GM19372 (cell line): ENCODE data around the gene BSPH1.
"Not testable (repeated sequence)": the region's sequence is repeated elsewhere in the genome, so short reads cannot be mapped to it uniquely, and the experiment has no call there.

Experiments used
- ATAC-seq: cut with Tn5 transposase; IDR thresholded peaks from one replicate; pipeline ENCODE4 v1.9.1; 2021; ENCODE audit warnings: mild to moderate bottlenecking, low read depth, moderate library complexity; ENCODE audit not compliant: unreplicated experiment

The BSPH1 gene

GRCh38 chr19:47992070-47992469, at the start of gene BSPH1:
Gene BSPH1, minus strand, starts transcription at chr19:47992170. Its CDS starts 89 bp downstream, at chr19:47992081.
- ATAC-seq, result no peak

- ATAC-seq, result no peak
These were observed 44.8 kb upstream of the BSPH1 start for GRCh38 chr19:48036765-48037164.

DNA sequence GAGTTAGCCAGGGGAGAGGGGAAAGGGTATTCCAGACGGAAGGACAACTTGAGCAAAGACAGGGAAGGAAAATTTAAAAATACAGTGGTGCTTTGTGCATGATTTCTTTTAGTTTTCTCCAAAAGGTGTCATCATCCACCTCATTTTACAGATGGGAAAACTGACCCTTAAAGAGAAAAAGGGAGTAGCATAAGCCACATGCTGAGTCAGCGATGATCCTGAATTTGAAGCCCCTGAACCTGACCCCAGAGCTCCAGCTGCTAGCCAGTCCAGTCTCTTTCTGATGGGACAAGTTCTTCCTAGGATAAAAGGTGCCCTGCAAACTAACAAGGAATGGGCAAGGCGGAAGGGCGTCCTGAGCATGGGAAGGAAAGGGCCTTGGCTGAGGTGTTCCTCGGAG, 41.6 kb upstream of the BSPH1 start:
- no peak for ATAC-seq

DNA sequence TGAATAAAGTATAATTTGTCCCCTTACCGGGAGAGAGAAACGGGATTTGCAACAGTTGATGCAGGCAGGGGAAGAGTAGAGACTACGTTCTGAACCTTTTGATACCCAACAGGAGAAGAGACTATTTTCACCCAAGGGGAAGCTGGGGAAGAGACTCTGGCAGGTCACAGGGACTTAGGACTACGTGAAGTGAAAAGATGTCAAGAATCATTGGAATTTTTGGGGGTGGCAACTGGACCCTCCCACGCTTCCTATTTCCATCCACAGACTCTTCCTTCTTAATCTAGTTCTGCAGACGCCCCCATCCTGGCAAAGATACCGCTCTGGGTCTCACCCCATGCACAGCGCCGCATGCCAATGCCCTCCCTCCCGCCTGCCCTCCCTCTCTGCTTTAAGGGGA, 38.1 kb upstream of the BSPH1 start:
- ATAC-seq, result no peak

DNA sequence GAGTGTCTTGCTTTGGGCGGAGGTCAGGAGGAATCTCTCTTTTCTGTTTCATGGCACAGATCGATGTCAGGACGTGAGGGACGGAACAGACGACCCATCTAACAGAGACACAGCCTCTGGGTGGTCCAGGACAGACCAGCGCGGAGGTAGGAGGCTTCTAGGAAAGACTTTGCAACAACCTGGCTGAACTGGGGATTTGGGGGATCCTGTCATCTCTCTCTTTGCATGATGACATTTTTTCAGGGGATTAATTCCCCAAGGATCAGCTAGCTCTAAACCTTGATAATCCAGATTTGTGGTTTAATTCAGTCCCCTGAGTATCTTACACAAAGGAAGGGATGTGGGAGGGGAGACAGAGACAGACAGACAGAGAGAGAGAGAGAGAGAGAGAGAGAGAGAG, 37.5 kb upstream of the BSPH1 start:
- no peak for ATAC-seq

- ATAC-seq, result no peak
These were observed 33.5 kb upstream of the BSPH1 start for GRCh38 chr19:48025480-48025879.

DNA sequence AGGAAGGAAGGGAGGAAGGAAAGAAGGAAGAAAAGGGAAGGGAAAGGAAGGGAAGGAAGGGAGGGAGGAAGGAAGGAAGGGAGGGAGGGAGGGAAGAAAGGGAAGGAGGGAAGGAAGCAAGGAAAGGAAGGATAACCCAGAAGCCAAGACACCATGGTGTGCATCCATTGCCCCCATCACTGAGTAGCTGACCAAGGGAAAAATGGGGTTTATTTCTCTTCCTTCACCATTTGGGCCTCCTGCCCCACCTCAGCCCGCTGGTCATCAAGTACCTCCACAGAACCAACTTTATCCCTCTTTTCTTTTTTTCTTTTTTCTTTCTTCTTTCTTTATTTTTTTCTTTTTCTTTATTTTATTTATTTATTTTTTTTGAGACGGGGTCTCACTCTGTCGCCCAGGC, 31.5 kb upstream of the BSPH1 start:
- no peak for ATAC-seq

GRCh38 chr19:48023011-48023410, 31.0 kb upstream of the BSPH1 start:
- ATAC-seq, result no peak

DNA sequence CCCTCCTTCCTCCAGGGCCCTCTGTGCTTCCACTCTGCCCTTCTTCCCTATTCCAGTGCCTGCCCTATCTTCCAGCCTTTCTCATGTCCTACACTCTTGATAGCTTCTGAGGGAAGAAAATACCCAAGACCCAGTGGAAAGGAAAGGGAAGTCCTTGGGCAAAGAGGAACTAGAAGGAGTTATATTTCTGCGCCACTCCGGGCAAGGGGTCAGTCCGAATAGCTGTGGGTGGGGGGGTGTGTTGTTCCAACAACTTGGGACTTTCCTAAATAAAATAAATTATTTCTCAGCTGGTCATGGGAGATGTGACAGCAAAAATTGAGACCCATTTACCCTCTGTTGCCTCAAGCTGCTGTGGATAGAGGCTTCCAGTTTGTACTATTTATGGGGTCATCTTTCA, 28.7 kb upstream of the BSPH1 start:
- no peak for ATAC-seq

GRCh38 chr19:48010932-48011758, 19.2 kb upstream of the BSPH1 start:
- no peak for ATAC-seq

DNA sequence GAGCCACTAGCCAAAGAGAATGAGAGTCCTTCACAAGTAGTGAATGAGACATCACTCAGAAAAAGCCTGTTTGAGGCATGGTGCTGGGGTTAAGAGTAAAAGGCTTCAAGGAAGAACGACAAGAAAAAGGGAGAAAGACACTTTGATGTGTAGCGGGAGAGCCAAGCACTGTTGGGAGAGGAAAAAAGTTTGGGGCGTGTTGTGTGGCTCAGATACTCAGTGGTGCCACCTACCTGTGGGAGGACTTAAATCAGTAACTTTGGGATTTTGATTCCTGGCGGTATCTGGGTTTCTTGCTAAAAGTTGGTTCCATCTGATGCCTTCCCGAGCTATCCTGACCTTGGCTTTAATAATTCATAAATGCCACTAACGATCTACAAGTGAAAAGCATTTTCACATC, 14.8 kb upstream of the BSPH1 start:
- no peak for ATAC-seq

DNA sequence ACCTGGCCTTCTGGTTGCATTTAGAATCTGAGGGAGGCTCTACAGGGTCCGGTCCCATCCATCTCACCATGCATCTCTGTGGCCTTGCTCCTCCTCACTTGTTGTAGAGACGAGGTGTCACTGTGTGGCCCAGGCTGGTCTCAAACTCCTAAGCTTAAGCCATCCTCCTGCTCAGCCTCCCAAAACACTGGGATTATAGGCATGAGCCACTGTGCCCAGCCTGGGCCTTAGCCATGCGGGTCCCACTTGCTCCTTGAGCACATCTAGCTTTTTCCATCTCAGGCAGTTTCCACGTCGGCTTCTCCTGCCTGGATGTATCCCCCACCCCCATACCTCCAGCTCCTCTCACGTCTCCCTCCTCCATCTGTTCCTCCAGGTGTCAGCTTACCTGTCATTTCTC, 12.3 kb upstream of the BSPH1 start:
- no peak for ATAC-seq

DNA sequence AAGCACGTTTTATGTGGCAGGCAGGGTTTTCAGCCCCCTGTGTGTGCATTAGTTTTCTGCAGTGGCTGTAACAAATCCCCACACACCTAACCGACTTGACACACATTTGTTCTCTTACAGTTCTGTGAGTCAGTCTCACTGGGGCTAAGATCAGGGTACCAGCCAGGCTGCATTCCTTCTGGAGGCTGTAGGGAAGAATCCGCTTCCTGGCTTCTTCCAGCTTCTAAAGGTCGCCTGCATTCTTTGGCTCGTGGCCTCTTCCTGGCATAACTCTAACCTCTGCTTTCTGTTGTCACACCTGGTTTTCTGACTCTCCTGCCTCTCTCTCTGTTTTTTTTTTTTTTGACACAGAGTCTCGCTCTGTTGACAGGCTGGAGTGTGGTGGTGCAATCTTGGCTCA, 8.9 kb upstream of the BSPH1 start:
- ATAC-seq, result no peak

DNA sequence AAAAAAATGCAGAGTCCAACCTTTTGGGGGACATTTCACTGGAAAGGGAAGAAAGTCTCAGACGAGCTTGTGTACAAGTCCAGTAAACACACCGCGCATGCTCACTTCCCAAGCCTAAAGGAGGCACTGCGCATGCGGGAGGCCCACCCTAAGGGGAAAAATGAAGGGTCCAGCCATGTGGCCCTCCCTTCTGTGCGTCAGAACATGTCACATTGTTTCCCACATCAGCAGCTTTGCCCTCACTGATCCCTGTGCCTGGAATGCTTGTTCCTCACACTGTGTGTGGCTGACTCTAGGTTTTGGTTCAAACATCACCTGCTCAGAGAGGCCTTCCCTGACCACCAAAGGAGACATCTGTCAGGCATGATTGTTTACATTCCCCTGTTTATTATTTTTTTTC, 6.8 kb upstream of the BSPH1 start:
- ATAC-seq, result no peak

DNA sequence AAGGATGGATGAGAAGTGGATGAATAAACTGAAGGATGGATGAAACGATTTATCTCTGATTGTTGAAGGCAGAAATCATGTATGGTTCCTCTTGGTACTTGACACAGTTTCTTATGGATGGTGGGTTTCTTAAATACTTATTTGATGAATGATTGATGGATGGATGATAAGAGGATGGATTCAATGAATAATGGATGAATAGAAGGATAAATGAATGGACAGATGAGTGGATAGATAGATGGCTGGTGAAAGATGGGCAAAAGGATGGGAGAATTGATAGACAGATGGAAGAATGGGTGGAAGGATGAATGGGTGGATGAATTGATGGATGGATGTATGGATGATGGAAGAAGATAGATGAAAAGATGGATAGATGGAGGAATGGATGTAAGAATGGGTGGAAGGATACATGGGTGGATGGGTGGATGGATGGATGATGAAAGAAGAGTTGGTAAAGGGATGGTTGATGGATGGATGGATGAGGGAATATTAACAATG, 4.3 kb upstream of the BSPH1 start:
- ATAC-seq, result no peak

- no peak for ATAC-seq
These were observed 2.3 kb upstream of the BSPH1 start, which contains the start of gene ELSPBP1 for GRCh38 chr19:47994209-47994802. Gene ELSPBP1, plus strand, starts transcription at chr19:47994632. Its CDS starts 14,036 bp downstream, at chr19:48008668.

GRCh38 chr19:47991191-47991808, 670 bp downstream of the BSPH1 start:
- no peak for ATAC-seq

- no peak for ATAC-seq
These were observed 18.4 kb downstream of the BSPH1 start for GRCh38 chr19:47973529-47973928.

GRCh38 chr19:47955936-47956335, 36.0 kb downstream of the BSPH1 start:
- ATAC-seq, result not testable (repeated sequence)

- not testable (repeated sequence) for ATAC-seq
These were observed 39.8 kb downstream of the BSPH1 start for GRCh38 chr19:47952132-47952531.

GRCh38 chr19:47949852-47950521, 42.0 kb downstream of the BSPH1 start:
- ATAC-seq, result not testable (repeated sequence)
